ENCODE results near the gene PSTPIP2. TPM values are rescaled to one million over a fixed set of nuclear protein-coding genes. Genes with fewer than 3 reads are reported as not detected.

The PSTPIP2 gene, protein sequence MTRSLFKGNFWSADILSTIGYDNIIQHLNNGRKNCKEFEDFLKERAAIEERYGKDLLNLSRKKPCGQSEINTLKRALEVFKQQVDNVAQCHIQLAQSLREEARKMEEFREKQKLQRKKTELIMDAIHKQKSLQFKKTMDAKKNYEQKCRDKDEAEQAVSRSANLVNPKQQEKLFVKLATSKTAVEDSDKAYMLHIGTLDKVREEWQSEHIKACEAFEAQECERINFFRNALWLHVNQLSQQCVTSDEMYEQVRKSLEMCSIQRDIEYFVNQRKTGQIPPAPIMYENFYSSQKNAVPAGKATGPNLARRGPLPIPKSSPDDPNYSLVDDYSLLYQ
- 10 to 100 TPM in 2 of 4 donors, 1 to 10 TPM in 2; 3.5 to 18.8 (median 10.7) TPM for total RNA-seq
- 10 to 100 TPM in 1 of 3 donors, 1 to 10 TPM in 1, under 1 TPM in 1; 0.48 to 13.2 (median 6.1) TPM for polyA plus RNA-seq
- long read RNA-seq, donor 1, transcript PSTPIP2-201 (15 exons, 3,000 nt), result major isoform, 23 of 27 reads
- long read RNA-seq, donor 1, partial matches to known transcripts, result 0 of 27 reads
- long read RNA-seq, donor 1, other reads (novel, unspliced or antisense), result 4 of 27 reads
- long read RNA-seq, donor 2, transcript PSTPIP2-201 (15 exons, 3,000 nt), result major isoform, 40 of 48 reads
- long read RNA-seq, donor 2, partial matches to known transcripts, result 1 of 48 reads
- long read RNA-seq, donor 2, other reads (novel, unspliced or antisense), result 5 of 48 reads

DNA sequence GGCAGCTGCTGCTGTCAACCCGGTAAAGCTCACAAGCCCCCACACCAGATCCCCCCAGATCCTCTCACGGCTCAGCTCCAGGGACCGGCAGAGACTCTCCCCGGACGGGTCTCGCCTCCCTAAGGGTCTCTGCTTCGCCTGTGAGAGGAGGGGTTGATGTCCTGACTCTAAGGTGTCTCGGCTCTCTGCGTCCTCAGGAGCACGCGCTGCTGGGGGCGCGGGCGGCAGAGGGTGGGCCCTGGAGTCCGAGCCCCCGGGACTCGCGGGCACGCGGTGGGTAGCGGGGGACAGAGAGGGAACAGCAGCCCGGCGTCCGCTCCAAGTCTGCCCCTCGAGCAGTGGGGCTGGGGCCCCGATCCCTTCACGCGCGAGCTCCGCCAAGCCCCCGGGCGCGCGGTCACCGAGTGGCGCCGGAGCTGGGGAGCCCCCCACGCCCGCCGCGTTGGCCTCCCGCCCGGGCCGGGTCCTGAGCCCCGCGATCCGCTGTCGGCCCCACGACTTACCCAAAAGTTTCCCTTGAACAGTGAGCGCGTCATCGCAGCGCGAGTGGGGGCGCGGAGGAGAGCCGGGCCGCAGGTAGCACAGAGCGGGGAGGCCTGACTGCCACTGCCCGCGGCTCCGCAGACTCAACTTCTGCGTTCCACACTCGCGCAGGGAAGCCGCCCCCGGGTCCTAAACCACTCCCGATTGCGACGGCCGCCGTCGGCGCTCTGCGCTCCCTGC lies at the start of gene PSTPIP2:
PSTPIP2 (minus strand) TSS at position 608 of the 723 bp plus-strand sequence; CDS start at position 536, 72 bp downstream.
- no peaks in the 10 kb centered on the region for H3K27me3 ChIP-seq (ENCODE audit: insufficient read depth in 3 of 3, low read length in 2 of 3)
- intact Hi-C loops (cut with DNase I), result loop anchor here (5.0 to 10.0 kb wide), 4 partner anchors 105 to 407 kb away; partner anchors contain the start of gene EPG5 (in 2 of the 2)
- H3K4me1 ChIP-seq, result peaks cover 16% of the 10 kb centered on the region
- TF ChIP-seq, protein P1, sequence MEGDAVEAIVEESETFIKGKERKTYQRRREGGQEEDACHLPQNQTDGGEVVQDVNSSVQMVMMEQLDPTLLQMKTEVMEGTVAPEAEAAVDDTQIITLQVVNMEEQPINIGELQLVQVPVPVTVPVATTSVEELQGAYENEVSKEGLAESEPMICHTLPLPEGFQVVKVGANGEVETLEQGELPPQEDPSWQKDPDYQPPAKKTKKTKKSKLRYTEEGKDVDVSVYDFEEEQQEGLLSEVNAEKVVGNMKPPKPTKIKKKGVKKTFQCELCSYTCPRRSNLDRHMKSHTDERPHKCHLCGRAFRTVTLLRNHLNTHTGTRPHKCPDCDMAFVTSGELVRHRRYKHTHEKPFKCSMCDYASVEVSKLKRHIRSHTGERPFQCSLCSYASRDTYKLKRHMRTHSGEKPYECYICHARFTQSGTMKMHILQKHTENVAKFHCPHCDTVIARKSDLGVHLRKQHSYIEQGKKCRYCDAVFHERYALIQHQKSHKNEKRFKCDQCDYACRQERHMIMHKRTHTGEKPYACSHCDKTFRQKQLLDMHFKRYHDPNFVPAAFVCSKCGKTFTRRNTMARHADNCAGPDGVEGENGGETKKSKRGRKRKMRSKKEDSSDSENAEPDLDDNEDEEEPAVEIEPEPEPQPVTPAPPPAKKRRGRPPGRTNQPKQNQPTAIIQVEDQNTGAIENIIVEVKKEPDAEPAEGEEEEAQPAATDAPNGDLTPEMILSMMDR (IDR thresholded peaks at IDR 0.05), result no peak
- H3K9me3 ChIP-seq, result no peaks in the 10 kb centered on the region
- DNase-seq (peak; percentile 73 to 84), ATAC-seq (peak; percentile 68 to 79 (median 77))
- peak within 1 kb of the TSS; percentile 90 for H3K27ac ChIP-seq
- 1 to 2% (median 2%) methylated on average over 56 to 75 of the region's 75 CpGs for WGBS, 3 donors
- no peaks in the 10 kb centered on the region for H3K36me3 ChIP-seq (ENCODE audit: insufficient read depth in 1 of 2, low read depth in 1 of 2)
- H3K4me3 ChIP-seq, result peak within 1 kb of the TSS; percentile 89

DNA sequence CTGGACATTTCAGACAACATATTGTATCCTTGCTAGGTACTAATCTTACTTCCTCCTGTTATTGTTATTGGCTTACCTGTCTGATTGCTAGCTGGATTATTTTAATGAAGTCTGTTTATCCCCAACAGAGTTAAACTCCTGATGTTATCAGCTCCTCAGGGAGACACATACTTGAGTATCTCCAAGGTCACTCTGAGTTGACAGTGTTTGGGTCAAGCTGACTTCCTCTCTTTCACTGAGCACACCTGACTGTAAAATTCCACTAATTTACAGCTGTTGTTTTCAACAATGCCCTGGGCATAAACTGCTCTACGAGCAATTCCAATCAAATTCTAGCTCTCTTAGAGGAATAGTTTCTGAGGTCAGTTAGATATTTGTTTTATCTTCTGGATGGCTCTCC lies 41.7 kb upstream of the PSTPIP2 start:
- Histone ChIP-seq H3K9me3 (no peaks in the 10 kb centered on the region), H3K27ac (no peak overlapping the region), H3K4me1 (no peaks in the 10 kb centered on the region), H3K4me3 (no peak overlapping the region), H3K36me3 (ENCODE audit: insufficient read depth in 1 of 2, low read depth in 1 of 2) (peaks cover 0 to 25% of the 10 kb centered on the region in 2 donors), H3K27me3 (ENCODE audit: insufficient read depth in 3 of 3, low read length in 2 of 3) (no peaks in the 10 kb centered on the region)
- intact Hi-C loops (cut with DNase I), result no loop called here
- 81 to 88% (median 82%) methylated on average over 1 of the region's 1 CpG for WGBS, 3 donors
- DNase-seq (no peak), ATAC-seq (no peak)
- TF ChIP-seq, protein P1 (IDR thresholded peaks at IDR 0.05), result no peak

GRCh38 chr18:46110406-46110805 lies 38.3 kb upstream of the PSTPIP2 start:
- Histone ChIP-seq H3K9me3 (no peaks in the 10 kb centered on the region), H3K4me3 (no peak overlapping the region), H3K27ac (no peak overlapping the region), H3K4me1 (peaks cover 5% of the 10 kb centered on the region), H3K27me3 (ENCODE audit: insufficient read depth in 3 of 3, low read length in 2 of 3) (no peaks in the 10 kb centered on the region), H3K36me3 (ENCODE audit: insufficient read depth in 1 of 2, low read depth in 1 of 2) (peaks cover 0 to 35% of the 10 kb centered on the region in 2 donors)
- no peak for ATAC-seq
- TF ChIP-seq, protein P1 (IDR thresholded peaks at IDR 0.05), result no peak
- DNase-seq, result no peak
- 88 to 98% (median 97%) methylated on average over 3 of the region's 3 CpGs for WGBS, 3 donors
- intact Hi-C loops (cut with DNase I), result no loop called here

DNA sequence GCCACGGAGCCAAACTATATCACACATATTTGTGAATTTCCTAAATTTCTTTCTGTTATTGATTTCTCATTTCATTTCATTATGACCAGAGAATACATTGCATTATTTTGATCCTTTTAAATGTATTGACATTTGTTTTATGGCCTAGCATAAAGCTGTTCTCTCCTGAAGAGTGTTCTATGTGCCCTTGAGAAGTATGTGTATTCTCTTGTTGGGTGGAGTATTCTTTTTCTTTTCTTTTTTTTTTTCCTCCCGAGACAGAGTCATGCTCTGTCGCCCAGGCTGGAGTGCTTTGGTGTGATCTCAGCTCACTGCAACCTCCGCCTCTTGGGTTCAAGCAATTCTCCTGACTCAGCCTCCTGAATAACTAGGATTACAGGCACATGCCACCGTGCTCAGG lies 37.3 kb upstream of the PSTPIP2 start:
- Histone ChIP-seq H3K9me3 (no peaks in the 10 kb centered on the region), H3K36me3 (ENCODE audit: insufficient read depth in 1 of 2, low read depth in 1 of 2) (peaks cover 0 to 27% of the 10 kb centered on the region in 2 donors), H3K4me3 (no peak overlapping the region), H3K27me3 (ENCODE audit: insufficient read depth in 3 of 3, low read length in 2 of 3) (no peaks in the 10 kb centered on the region), H3K4me1 (peaks cover 11% of the 10 kb centered on the region), H3K27ac (no peak overlapping the region)
- TF ChIP-seq, protein P1 (IDR thresholded peaks at IDR 0.05), result no peak
- intact Hi-C loops (cut with DNase I), result no loop called here
- no peak for ATAC-seq
- DNase-seq, result no peak
- 93 to 96% (median 95%) methylated on average over 5 of the region's 5 CpGs for WGBS, 3 donors

Measured in psoas muscle (tissue), 8 donors.